Panc1 (cell line): ENCODE measurements around the gene GAPDH. TPM values are rescaled to one million over a fixed set of nuclear protein-coding genes. Genes with fewer than 3 reads are reported as not detected.

ENCODE experiments used
- ATAC-seq: fragments of 200-7000 bp; cut with Tn5 transposase; 2 replicates; pipeline ENCODE4 v1.9.1; 2020; ENCODE audit warnings: mild to moderate bottlenecking, moderate library complexity
- BruUV-seq: library from RNA; stranded (reverse); fragments of 400-500 nt; replicated peaks from 2 replicates; lab custom pipeline; 2021; lab: Mats Ljungman, UMichigan
- CTCF ChIA-PET: fragments of 300-600 bp; sonication (Branson Sonifier 250); formaldehyde crosslinking; loops from one replicate; lab custom pipeline; 2022; ENCODE audit warnings: antibody characterized with exemption; lab: Charles Lee
- POLR2A ChIA-PET: fragments of 300-600 bp; sonication (Branson Sonifier 250); formaldehyde crosslinking; loops from one replicate; lab custom pipeline; 2022; ENCODE audit warnings: antibody characterized with exemption; lab: Charles Lee
- DNase-seq: peaks from one replicate; pipeline ENCODE4 v3.0.0-alpha.2; 2010; ENCODE audit warnings: low read depth, low spot score
- H3K27ac ChIP-seq: 2 replicates; pipeline ENCODE4 v1.5.1; 2011; ENCODE audit warnings: mild to moderate bottlenecking, low read length, inconsistent platforms
- H3K27me3 ChIP-seq: fragments of 200-500 bp; sonication (Bioruptor generic); 2 replicates; pipeline ENCODE4 v1.6.0; 2014; ENCODE audit warnings: low read length, inconsistent platforms; ENCODE audit not compliant: control insufficient read depth, insufficient read depth
- H3K36me3 ChIP-seq: fragments of 200-500 bp; sonication (Bioruptor generic); 2 replicates; pipeline ENCODE4 v1.5.1; 2014; ENCODE audit warnings: inconsistent platforms, mild to moderate bottlenecking, low read length, moderate library complexity; ENCODE audit not compliant: control insufficient read depth, insufficient read depth
- H3K4me1 ChIP-seq: 2 replicates; pipeline ENCODE4 v1.5.1; 2011; ENCODE audit warnings: inconsistent platforms, mild to moderate bottlenecking, low read length, moderate library complexity; ENCODE audit not compliant: control insufficient read depth, insufficient read depth
- H3K4me3 ChIP-seq, 2 experiments: 2 replicates each; pipeline ENCODE4 v1.5.1; 2011 to 2012; ENCODE audit warnings: low read depth in 2 of 2, low read length in 2 of 2, mild to moderate bottlenecking in 2 of 2, inconsistent platforms in 1 of 2, moderate library complexity in 1 of 2
- H3K9me3 ChIP-seq: fragments of 200-500 bp; sonication (Bioruptor generic); 2 replicates; pipeline ENCODE4 v1.5.1; 2014; ENCODE audit warnings: low read depth, mild to moderate bottlenecking, inconsistent platforms, low read length, moderate library complexity; ENCODE audit not compliant: control insufficient read depth, insufficient read depth
- POLR2AphosphoS5 ChIP-seq: IDR thresholded peaks from 2 replicates; pipeline ENCODE4 v1.6.1; 2012; ENCODE audit warnings: mild to moderate bottlenecking, low read depth, low read length, moderate library complexity
- REST ChIP-seq, 2 experiments: IDR thresholded peaks; 2 replicates each; pipeline ENCODE4 v1.6.1; 2011 to 2012; ENCODE audit warnings: low read depth in 2 of 2, control low read depth in 1 of 2, low read length in 1 of 2, mild to moderate bottlenecking in 1 of 2, moderate library complexity in 1 of 2; ENCODE audit not compliant: insufficient read depth in 1 of 2
- SIN3A ChIP-seq: IDR thresholded peaks from 2 replicates; pipeline ENCODE4 v1.6.1; 2012; ENCODE audit warnings: low read depth, mild to moderate bottlenecking, low read length, moderate library complexity, borderline replicate concordance; ENCODE audit not compliant: insufficient read depth
- TCF7L2 ChIP-seq: IDR thresholded peaks from 2 replicates; pipeline ENCODE4 v1.6.1; 2011; ENCODE audit warnings: mild to moderate bottlenecking, low read depth, low read length, inconsistent platforms
- in situ Hi-C: cut with HindIII; loops from 2 replicates; pipeline ENCODE4 v1.10.0; 2016; ENCODE audit warnings: low sequenced_read_pairs, low pct_unique_long_range_greater_than_20kb
- intact Hi-C: fragments of 100-400 bp; cut with micrococcal nuclease; formaldehyde crosslinking; loops from one replicate; pipeline ENCODE4 v1.10.0; 2022; ENCODE audit not compliant: unreplicated experiment
- total RNA-seq: library from RNA; stranded (reverse); gene quantifications from one replicate; pipeline ENCODE4 v1.2.1, GENCODE V29; 2021; ENCODE audit not compliant: unreplicated experiment
- TF ChIP-seq, protein P1 (sequence below): fragments of 450-650 bp; IDR thresholded peaks from 2 replicates; pipeline ENCODE4 v1.5.1; 2017; ENCODE audit warnings: mild to moderate bottlenecking

The GAPDH gene
- total RNA-seq, 1 experiment from 2014 or later, result 2,912 TPM

- Histone ChIP-seq H3K27ac (no peak overlapping the region), H3K4me1 (no peaks in the 10 kb centered on the region), H3K27me3 (no peaks in the 10 kb centered on the region), H3K4me3 (no peak overlapping the region), H3K36me3 (peaks cover 28% of the 10 kb centered on the region), H3K9me3 (no peaks in the 10 kb centered on the region)
- ChIA-PET POLR2A (interaction anchor here (0.6 kb wide), 1 partner anchor 23 kb away, joined by 5 read pairs; no protein-coding TSS in a partner anchor), CTCF (interaction anchor here (0.7 kb wide), 1 partner anchor 18 kb away, joined by 3 read pairs; no protein-coding TSS in a partner anchor)
- DNase-seq (no peak), ATAC-seq (no peak)
- in situ Hi-C loops (no loop called here), intact Hi-C loops (no loop called here)
- BruUV-seq, result no TSS peak
- TF ChIP-seq TCF7L2, result no peak
- TF ChIP-seq SIN3A, result no peak
- no peak for TF ChIP-seq POLR2AphosphoS5
- TF ChIP-seq REST (IDR thresholded peaks at IDR 0.05; ENCODE audit: insufficient read depth in 1 of 2, low read depth in 2 of 2, low read length in 1 of 2), result no peak
- TF ChIP-seq, protein P1, sequence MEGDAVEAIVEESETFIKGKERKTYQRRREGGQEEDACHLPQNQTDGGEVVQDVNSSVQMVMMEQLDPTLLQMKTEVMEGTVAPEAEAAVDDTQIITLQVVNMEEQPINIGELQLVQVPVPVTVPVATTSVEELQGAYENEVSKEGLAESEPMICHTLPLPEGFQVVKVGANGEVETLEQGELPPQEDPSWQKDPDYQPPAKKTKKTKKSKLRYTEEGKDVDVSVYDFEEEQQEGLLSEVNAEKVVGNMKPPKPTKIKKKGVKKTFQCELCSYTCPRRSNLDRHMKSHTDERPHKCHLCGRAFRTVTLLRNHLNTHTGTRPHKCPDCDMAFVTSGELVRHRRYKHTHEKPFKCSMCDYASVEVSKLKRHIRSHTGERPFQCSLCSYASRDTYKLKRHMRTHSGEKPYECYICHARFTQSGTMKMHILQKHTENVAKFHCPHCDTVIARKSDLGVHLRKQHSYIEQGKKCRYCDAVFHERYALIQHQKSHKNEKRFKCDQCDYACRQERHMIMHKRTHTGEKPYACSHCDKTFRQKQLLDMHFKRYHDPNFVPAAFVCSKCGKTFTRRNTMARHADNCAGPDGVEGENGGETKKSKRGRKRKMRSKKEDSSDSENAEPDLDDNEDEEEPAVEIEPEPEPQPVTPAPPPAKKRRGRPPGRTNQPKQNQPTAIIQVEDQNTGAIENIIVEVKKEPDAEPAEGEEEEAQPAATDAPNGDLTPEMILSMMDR, result no peak
These were observed 14.1 kb upstream of the GAPDH start for GRCh38 chr12:6520186-6520585.

- in situ Hi-C loops, result no loop called here
- no TSS peak for BruUV-seq
- POLR2A ChIA-PET, result no interaction called here
These were observed 12.1 kb upstream of the GAPDH start for GRCh38 chr12:6522193-6522592.

More at GRCh38 chr12:6522193-6522592, 12.1 kb upstream of the GAPDH start:
- Histone ChIP-seq H3K27me3 (no peaks in the 10 kb centered on the region), H3K27ac (no peak overlapping the region), H3K4me3 (no peak overlapping the region), H3K9me3 (no peaks in the 10 kb centered on the region), H3K4me1 (no peaks in the 10 kb centered on the region), H3K36me3 (peaks cover 27% of the 10 kb centered on the region)
- DNase-seq, result no peak
- TF ChIP-seq REST (IDR thresholded peaks at IDR 0.05; ENCODE audit: insufficient read depth in 1 of 2, low read depth in 2 of 2, low read length in 1 of 2) (no peak), POLR2AphosphoS5 (no peak), SIN3A (no peak), TCF7L2 (no peak)
- TF ChIP-seq, protein P1, result no peak
- ATAC-seq, result no peak
- CTCF ChIA-PET, result no interaction called here
- intact Hi-C loops, result no loop called here
